Fibroblast of skin of left quadriceps (primary cell): Measurements from ENCODE around the gene RPIA.
"Not testable (repeated sequence)": the region's sequence is repeated elsewhere in the genome, so short reads cannot be mapped to it uniquely, and the experiment has no call there.

Experiments used
- DNase-seq, 2 experiments: peaks; one replicate each; pipeline ENCODE4 v3.0.0-alpha.2; 2013; ENCODE audit warnings: low read depth in 2 of 2

Gene RPIA

GRCh38 chr2:88773233-88774028 lies 82.0 kb downstream of the RPIA start:
- not testable (repeated sequence) for DNase-seq

GRCh38 chr2:88789213-88789612 lies 97.7 kb downstream of the RPIA start:
- not testable (repeated sequence) for DNase-seq

GRCh38 chr2:88795932-88796331 lies 104.5 kb downstream of the RPIA start:
- not testable (repeated sequence) for DNase-seq

- DNase-seq: not testable (repeated sequence)
These were observed 105.0 kb downstream of the RPIA start for GRCh38 chr2:88796523-88796922.

- not testable (repeated sequence) for DNase-seq
These were observed 105.7 kb downstream of the RPIA start for GRCh38 chr2:88797164-88797563.
